NCI-H526 treated with DMSO at 0.1 percent for 48 hours (cell line): ENCODE data around the gene SPATA31A1.
"Not testable (repeated sequence)": the region's sequence is repeated elsewhere in the genome, so short reads cannot be mapped to it uniquely, and the experiment has no call there.

Experiments
- DNase-seq: peaks from one replicate; lab custom pipeline; 2025; lab: John Stamatoyannopoulos, UW

Gene SPATA31A1

DNA sequence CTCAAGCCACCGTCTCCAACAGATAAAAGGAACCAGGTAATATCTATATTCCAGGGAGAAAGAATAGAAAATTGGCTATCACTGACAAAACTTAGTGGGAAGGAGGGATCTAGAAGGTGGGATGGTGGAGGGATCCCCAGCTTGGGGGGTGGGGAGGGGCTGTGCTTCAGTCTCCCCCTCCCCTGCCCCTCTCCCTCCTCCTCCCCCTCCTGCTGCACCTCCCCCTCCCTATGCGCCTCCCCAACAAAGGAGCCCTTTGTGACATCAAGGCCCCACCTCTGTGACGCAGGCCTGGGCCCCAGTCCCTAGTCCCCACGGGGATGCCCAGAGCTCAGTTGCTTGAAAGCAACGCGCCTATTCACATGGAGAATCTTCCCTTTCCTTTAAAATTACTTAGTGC, at the start of gene SPATA31A1:
Gene SPATA31A1, plus strand, starts transcription at position 301 of the 400 bp plus-strand sequence. Its CDS starts 62 bp downstream, at position 363.
- not testable (repeated sequence) for DNase-seq

DNA sequence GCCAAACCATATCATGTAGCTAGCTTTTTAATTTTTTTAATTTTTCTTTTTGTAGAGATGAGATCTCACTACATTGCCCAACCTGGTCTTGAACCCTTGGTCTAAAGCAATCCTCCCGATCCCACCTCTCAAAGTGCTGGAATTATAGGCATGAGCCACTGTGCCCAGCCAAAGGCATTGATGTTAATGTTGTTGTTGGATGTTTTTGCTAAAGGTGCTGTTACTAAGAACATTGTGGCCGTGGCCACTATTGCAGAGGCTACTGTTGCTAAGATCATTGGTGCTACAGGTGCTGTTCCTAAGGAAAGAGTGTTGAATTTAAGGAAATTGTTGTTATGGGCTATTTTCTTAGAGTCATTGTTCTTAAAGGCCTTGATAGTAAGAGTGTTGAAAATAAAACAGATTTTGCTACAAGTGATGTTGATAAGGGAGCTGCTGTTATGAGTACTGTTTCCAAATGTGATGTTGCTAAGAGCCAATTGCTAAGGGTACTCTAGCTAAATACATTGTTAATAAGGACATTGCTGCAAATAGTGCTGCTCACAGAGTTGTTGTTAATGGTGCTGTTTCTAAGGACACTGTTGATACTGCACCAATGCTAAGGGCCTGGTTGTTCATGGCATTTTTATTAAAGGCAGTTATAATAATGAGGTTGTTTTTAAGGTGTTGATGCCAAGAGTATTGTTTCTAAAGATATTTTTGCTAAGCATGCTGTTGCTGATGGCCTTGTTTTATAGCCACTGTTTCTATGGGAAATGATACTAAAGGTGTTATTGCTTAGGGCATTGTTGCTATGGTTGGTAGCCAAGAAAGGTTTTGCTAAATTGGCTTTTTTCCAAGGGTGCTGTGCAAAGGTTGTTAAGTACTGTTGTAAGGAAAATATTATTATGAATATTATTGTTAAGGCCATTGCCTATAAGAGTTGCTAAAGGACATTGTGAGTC, 52.1 kb downstream of the SPATA31A1 start:
- DNase-seq = not testable (repeated sequence)

GRCh38 chr9:39411254-39411940, 55.9 kb downstream of the SPATA31A1 start:
- not testable (repeated sequence) for DNase-seq
